Keratinocyte (primary cell): Measurements from ENCODE around the gene SMIM28. TPM values are rescaled to one million over a fixed set of nuclear protein-coding genes. Genes with fewer than 3 reads are reported as not detected.
"Not testable (repeated sequence)": the region's sequence is repeated elsewhere in the genome, so short reads cannot be mapped to it uniquely, and the experiment has no call there.

Experiments
- DNase-seq: peaks from one replicate; pipeline ENCODE4 v3.0.0-alpha.2; 2011; ENCODE audit warnings: low read depth, missing footprints, low spot score
- FAIRE-seq: peaks from 2 replicates; lab custom pipeline; 2011; peaks lifted over from hg19 to GRCh38; lab: Jason Lieb, UNC
- H2AFZ ChIP-seq: 2 replicates; pipeline ENCODE4 v1.6.0; 2012; ENCODE audit warnings: low read length, control low read depth, inconsistent platforms; ENCODE audit not compliant: control insufficient read depth
- H3K27ac ChIP-seq: 2 replicates; pipeline ENCODE4 v1.5.1; 2011; ENCODE audit warnings: low read length; ENCODE audit not compliant: control insufficient read depth, insufficient read depth
- H3K27me3 ChIP-seq: 3 replicates; pipeline ENCODE4 v1.6.0; 2011; ENCODE audit warnings: low read length; ENCODE audit not compliant: control insufficient read depth, insufficient read depth; ENCODE audit errors: extremely low read depth
- H3K36me3 ChIP-seq, 2 experiments: 2 replicates in 1 of 2; 3 replicates in 1 of 2; pipeline ENCODE4 v1.5.1; 2011; ENCODE audit warnings: low read length in 2 of 2, mild to moderate bottlenecking in 1 of 2; ENCODE audit not compliant: control insufficient read depth in 2 of 2, insufficient read depth in 2 of 2; ENCODE audit errors: extremely low read depth in 1 of 2
- H3K4me1 ChIP-seq: 3 replicates; pipeline ENCODE4 v1.5.1; 2011; ENCODE audit warnings: low read length; ENCODE audit not compliant: control insufficient read depth, insufficient read depth; ENCODE audit errors: extremely low read depth
- H3K4me2 ChIP-seq: 3 replicates; pipeline ENCODE4 v1.6.0; 2011; ENCODE audit warnings: low read depth, low read length; ENCODE audit not compliant: control insufficient read depth, insufficient read depth; ENCODE audit errors: extremely low read depth
- H3K4me3 ChIP-seq, 3 experiments: fragments of 200-600 bp in 1 of 3; sonication (generic) in 1 of 3; 2 replicates in 2 of 3; 3 replicates in 1 of 3; pipeline ENCODE4 v1.5.1; 2011 to 2016; ENCODE audit warnings: low read length in 3 of 3, mild to moderate bottlenecking in 3 of 3, control low read depth in 2 of 3, inconsistent platforms in 1 of 3, low read depth in 1 of 3, mixed read lengths in 1 of 3, mixed run types in 1 of 3, moderate library complexity in 1 of 3; ENCODE audit not compliant: control insufficient read depth in 2 of 3, insufficient read depth in 2 of 3; ENCODE audit errors: extremely low read depth in 1 of 3
- H3K79me2 ChIP-seq: 2 replicates; pipeline ENCODE4 v1.6.0; 2012; ENCODE audit warnings: low read length; ENCODE audit not compliant: control insufficient read depth, insufficient read depth
- H3K9ac ChIP-seq: 3 replicates; pipeline ENCODE4 v1.6.0; 2011; ENCODE audit warnings: low read length; ENCODE audit not compliant: control insufficient read depth, insufficient read depth; ENCODE audit errors: extremely low read depth
- H3K9me1 ChIP-seq: 3 replicates; pipeline ENCODE4 v1.6.0; 2011; ENCODE audit warnings: low read length; ENCODE audit not compliant: control insufficient read depth, insufficient read depth; ENCODE audit errors: extremely low read depth
- H3K9me3 ChIP-seq: 2 replicates; pipeline ENCODE4 v1.5.1; 2012; ENCODE audit warnings: low read depth, low read length; ENCODE audit not compliant: control insufficient read depth
- H4K20me1 ChIP-seq: 3 replicates; pipeline ENCODE4 v1.6.0; 2011; ENCODE audit warnings: low read length; ENCODE audit not compliant: control insufficient read depth, insufficient read depth; ENCODE audit errors: extremely low read depth
- EZH2 ChIP-seq: IDR thresholded peaks from one replicate; pipeline ENCODE4 v1.6.1; 2012; ENCODE audit warnings: inconsistent platforms, mild to moderate bottlenecking, low read length, moderate library complexity
- dilution Hi-C: fragments of 300-500 bp; cut with MboI; formaldehyde crosslinking; loops from one replicate; pipeline ENCODE4 v1.7.0; 2020; ENCODE audit warnings: low sequenced_read_pairs; ENCODE audit not compliant: extremely low pct_ligation_motif_present
- polyA plus RNA-seq, 5 experiments: library from polyadenylated mRNA; depleted of rRNA in 3 of 5; stranded (reverse) in 3 of 5; stranded (forward) in 1 of 5; unstranded in 1 of 5; fragments of >200 nt; gene quantifications; 1 replicate in 1 of 5; 2 replicates in 3 of 5; 3 replicates in 1 of 5; pipeline versions ENCODE4 v1.2.1 to v1.2.3, GENCODE V29; 2011 to 2012; ENCODE audit warnings: missing spikeins in 2 of 5, low read depth in 1 of 5, low replicate concordance in 1 of 5
- TF ChIP-seq, protein P1 (sequence below), 3 experiments: IDR thresholded peaks in 1 of 3; conservative IDR thresholded peaks in 1 of 3; optimal IDR thresholded peaks in 1 of 3; 2 replicates in 2 of 3; 3 replicates in 1 of 3; pipeline versions ENCODE3 to v1.5.1; 2011; ENCODE audit warnings: low read length in 3 of 3, mild to moderate bottlenecking in 3 of 3, moderate library complexity in 2 of 3, control low read depth in 1 of 3, inconsistent platforms in 1 of 3; ENCODE audit not compliant: insufficient read depth in 2 of 3; ENCODE audit errors: extremely low read depth in 1 of 3

The SMIM28 gene
- polyA plus RNA-seq, 1 donor (not counting 4 experiments of a cell fraction or from before 2014, with no cell fraction given) = not detected

DNA sequence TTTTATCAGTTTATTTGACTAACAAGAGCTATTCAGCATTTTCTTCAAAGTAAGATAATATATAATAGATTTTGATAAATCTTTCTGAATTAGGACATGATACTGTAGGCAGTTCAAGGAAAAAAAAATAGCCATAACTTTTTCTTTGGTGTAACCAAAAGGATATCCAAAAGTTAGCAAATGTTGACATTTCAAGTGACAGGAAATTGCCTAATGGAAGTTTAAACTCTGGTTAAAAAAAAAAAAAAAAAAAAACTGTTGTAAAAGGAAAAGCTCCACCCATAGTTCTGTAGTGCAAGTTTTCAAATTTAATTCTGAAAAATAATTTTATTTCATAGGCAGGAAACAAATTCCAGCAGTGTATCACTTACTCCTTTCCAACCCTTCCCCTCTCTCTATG lies 45.2 kb downstream of the SMIM28 start:
- H3K9ac ChIP-seq = no peak overlapping the region
- H3K4me1 ChIP-seq = no peaks in the 10 kb centered on the region
- H3K9me1 ChIP-seq = no peaks in the 10 kb centered on the region
- H3K27ac ChIP-seq = no peak overlapping the region
- H3K9me3 ChIP-seq = no peaks in the 10 kb centered on the region
- DNase-seq = no peak
- H3K4me3 ChIP-seq = no peak overlapping the region
- no peak for TF ChIP-seq EZH2
- TF ChIP-seq, protein P1, sequence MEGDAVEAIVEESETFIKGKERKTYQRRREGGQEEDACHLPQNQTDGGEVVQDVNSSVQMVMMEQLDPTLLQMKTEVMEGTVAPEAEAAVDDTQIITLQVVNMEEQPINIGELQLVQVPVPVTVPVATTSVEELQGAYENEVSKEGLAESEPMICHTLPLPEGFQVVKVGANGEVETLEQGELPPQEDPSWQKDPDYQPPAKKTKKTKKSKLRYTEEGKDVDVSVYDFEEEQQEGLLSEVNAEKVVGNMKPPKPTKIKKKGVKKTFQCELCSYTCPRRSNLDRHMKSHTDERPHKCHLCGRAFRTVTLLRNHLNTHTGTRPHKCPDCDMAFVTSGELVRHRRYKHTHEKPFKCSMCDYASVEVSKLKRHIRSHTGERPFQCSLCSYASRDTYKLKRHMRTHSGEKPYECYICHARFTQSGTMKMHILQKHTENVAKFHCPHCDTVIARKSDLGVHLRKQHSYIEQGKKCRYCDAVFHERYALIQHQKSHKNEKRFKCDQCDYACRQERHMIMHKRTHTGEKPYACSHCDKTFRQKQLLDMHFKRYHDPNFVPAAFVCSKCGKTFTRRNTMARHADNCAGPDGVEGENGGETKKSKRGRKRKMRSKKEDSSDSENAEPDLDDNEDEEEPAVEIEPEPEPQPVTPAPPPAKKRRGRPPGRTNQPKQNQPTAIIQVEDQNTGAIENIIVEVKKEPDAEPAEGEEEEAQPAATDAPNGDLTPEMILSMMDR (optimal IDR thresholded peaks at IDR 0.05 in 1 of 3, IDR thresholded peaks at IDR 0.05 in 1 of 3, conservative IDR thresholded peaks at IDR 0.05 in 1 of 3; ENCODE audit: extremely low read depth in 1 of 3, insufficient read depth in 2 of 3, low read length in 3 of 3) = no peak
- no peak overlapping the region for H3K4me2 ChIP-seq
- no peaks in the 10 kb centered on the region for H4K20me1 ChIP-seq
- dilution Hi-C loops = no loop called here
- no peak for FAIRE-seq
- no peaks in the 10 kb centered on the region for H3K27me3 ChIP-seq
- H2AFZ ChIP-seq = no peak overlapping the region
- no peaks in the 10 kb centered on the region for H3K79me2 ChIP-seq
- H3K36me3 ChIP-seq = peaks cover 10 to 16% of the 10 kb centered on the region in 2 experiments

- TF ChIP-seq EZH2 = no peak
- TF ChIP-seq, protein P1 (optimal IDR thresholded peaks at IDR 0.05 in 1 of 3, IDR thresholded peaks at IDR 0.05 in 1 of 3, conservative IDR thresholded peaks at IDR 0.05 in 1 of 3; ENCODE audit: extremely low read depth in 1 of 3, insufficient read depth in 2 of 3, low read length in 3 of 3) = no peak
- H3K9me1 ChIP-seq = no peaks in the 10 kb centered on the region
- no peaks in the 10 kb centered on the region for H3K9me3 ChIP-seq
- peaks cover 12 to 25% of the 10 kb centered on the region in 2 experiments for H3K36me3 ChIP-seq
- dilution Hi-C loops = no loop called here
- FAIRE-seq = no peak
- H3K27me3 ChIP-seq = no peaks in the 10 kb centered on the region
- H3K4me3 ChIP-seq = no peak overlapping the region
- H2AFZ ChIP-seq = no peak overlapping the region
- H3K79me2 ChIP-seq = no peaks in the 10 kb centered on the region
- H3K27ac ChIP-seq = no peak overlapping the region
- no peak overlapping the region for H3K4me2 ChIP-seq
- no peak overlapping the region for H3K9ac ChIP-seq
- H4K20me1 ChIP-seq = no peaks in the 10 kb centered on the region
- DNase-seq = no peak
- H3K4me1 ChIP-seq = no peaks in the 10 kb centered on the region
Observed at GRCh38 chr6:138424004-138424904, 46.5 kb downstream of the SMIM28 start.

DNA sequence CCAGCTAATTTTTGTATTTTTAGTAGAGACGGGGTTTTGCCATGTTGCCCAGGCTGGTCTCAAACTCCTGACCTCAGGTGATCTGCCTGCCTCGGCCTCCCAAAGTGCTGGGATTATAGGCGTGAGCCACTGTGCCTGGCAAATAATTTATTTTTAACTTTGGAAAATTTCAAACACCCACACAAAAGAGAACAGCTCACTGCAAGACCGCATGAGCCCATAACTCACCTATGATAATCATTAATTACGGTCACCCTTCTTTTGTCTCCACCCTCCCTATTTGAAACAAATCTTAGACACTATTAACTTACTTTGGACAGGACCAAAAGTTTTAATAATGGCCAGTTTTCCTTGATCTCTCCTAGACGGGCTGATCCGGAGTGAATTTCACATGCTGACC lies 47.6 kb downstream of the SMIM28 start:
- H3K27ac ChIP-seq, H3K9me1 ChIP-seq, H4K20me1 ChIP-seq, H3K4me3 ChIP-seq, dilution Hi-C loops, H2AFZ ChIP-seq, H3K4me2 ChIP-seq, H3K79me2 ChIP-seq, DNase-seq, H3K27me3 ChIP-seq, H3K4me1 ChIP-seq, H3K9me3 ChIP-seq, FAIRE-seq, H3K9ac ChIP-seq: not testable (repeated sequence)
- peaks cover 14 to 31% of the 10 kb centered on the region in 2 experiments for H3K36me3 ChIP-seq
